Metanephros (tissue), 1 donor: ENCODE data around the gene GRIN3A. TPM values are rescaled to one million over a fixed set of nuclear protein-coding genes. Genes with fewer than 3 reads are reported as not detected.

Experiments used
- total RNA-seq: library from RNA; depleted of rRNA; stranded (reverse); fragments of >200 nt; gene quantifications from one replicate; pipeline ENCODE4 v1.2.3, GENCODE V29; 2014

Gene GRIN3A
- total RNA-seq, result 2.5 TPM

DNA sequence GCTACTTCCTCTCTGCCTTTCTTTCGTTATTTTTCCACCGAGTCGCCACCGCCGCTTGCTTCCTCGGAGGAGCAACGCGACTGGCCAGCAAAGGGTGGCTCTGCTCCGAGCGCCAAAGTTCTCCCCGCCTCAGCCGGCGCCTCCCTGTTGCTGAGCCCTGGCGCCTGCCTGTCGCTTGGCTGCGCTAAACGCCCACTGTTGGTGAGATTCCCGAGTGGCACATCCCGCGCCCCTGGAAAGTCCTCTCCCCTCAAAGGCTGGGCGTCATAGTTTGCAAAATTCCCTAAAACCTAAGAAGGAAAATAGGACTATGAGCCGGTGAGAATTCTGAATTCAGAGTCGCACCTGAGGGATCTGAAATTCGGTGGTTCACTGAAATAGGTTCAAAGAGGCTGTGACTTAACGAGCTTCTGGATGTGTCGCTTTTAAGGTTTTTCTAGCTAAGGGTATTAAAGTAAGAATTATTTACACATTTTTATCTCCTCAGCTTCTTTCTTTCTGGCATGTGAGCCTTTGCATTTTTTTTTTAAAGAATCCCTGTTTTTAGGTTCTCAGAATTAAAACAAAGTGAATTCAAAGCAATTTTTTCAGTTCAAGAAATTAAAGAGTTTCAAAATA is at the start of gene GRIN3A:
Gene GRIN3A, minus strand, starts transcription at position 82 of the 618 bp plus-strand sequence. CDS start 668 bp downstream, outside the sequence.

DNA sequence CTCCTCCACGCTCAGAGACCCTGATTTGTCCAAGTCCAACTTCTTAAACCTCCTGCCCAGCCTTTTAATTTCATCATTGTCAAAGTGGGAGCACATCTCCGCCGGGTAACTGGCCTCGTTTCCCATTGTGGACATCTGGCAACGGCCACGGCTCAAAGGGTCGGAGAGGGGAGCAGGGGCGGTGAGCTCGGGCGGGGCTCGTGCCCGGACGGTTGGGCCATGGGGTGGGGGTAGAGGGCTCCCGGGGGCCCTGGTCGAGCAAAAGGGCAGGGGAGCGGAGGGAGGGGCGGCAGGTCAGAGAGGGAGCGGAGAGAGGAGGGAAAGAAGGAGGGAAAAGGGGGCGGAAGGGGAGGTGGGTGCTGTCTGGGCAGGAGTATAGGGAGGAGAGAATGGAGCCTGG is 143.7 kb downstream of the GRIN3A start, which contains the start of gene PPP3R2:
Gene PPP3R2, minus strand, starts transcription at position 174 of the 400 bp plus-strand sequence. Its CDS starts 48 bp downstream, at position 126.

DNA sequence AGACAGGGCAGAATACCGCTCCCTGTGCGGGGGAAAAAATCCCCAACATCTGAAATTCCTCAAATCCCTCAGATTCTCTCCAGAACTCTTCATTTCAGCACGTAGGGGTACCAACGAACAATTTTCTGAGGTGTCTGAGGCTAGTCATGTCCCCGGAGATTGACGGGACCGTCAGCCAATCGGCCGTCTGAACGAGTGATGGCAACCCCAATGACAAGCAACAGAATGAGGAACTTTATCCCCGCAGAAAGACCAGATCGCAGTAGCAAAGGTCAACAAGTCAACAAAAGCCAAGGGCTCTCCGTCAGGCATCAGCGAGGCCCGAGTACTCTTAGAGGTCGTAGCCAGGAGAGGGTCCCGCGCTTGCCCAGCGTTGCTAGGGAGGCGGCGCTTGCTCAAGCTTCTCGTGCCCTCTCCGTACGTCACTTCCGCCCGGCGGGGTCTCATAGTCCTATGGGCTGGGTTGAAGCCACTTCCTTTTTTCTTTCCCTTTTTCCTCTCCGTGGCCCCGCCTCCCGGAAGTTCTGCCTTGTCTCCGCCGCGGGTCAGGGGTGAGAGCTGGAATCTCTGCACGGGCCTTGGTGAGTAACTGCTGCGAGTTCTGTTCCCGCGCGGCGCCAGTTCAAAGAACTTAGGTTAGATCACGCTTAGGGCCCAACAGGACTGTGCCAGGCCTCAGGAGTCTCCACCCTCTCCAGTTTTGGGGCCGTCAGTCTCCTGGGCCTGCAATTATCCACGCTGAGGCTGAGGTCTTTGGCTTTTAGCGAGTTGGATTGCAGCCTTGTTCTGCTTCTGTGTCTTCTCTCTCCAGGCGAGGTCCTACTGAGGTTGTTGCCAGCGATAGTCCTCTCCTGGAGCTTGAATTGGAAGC is 204.9 kb downstream of the GRIN3A start, which contains the start of gene RNF20:
Gene RNF20, plus strand, starts transcription at position 520 of the 871 bp plus-strand sequence. CDS start 1,571 bp downstream, outside the sequence.

Other genes with a start within 250 kb of the GRIN3A start
- 24.8 TPM for gene RNF20, start 204.8 kb downstream of the GRIN3A start, total RNA-seq
- gene PPP3R2, start 143.7 kb downstream of the GRIN3A start, total RNA-seq, result 0.23 TPM